ENCODE measurements around the gene MAP3K12.

The MAP3K12 gene

DNA sequence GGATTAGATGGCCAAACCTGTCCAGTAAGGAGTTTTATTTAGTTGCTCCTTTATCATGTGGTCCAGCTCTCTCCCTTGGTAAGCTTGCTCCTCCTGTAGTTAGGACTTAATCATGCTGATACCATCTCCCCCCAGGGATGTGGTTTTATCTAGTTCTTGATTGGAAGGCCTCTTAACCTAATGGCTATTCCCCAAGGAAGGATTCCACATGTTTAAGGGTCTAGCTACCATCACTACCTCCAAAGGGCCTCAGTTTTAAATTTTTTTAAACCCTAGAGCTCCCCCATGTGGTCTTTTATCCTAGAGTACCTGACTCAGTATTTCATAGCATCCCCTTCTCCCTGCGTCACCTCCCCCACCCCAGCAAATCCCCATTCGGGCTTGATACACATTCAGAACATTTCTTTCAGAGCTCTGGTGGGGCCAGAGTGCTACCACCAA is 22.5 kb downstream of the MAP3K12 start:
- Histone ChIP-seq H3K36me3 (peaks cover 91% of the 10 kb centered on the region), H3K27me3 (no peaks in the 10 kb centered on the region), H3K4me3 (ENCODE audit: low read depth, low read length) (no peak overlapping the region), H3K4me1 (peaks cover 12% of the 10 kb centered on the region), H3K9me3 (no peaks in the 10 kb centered on the region)
- DNase-seq: peak; percentile 38
- TF ChIP-seq, protein P1, sequence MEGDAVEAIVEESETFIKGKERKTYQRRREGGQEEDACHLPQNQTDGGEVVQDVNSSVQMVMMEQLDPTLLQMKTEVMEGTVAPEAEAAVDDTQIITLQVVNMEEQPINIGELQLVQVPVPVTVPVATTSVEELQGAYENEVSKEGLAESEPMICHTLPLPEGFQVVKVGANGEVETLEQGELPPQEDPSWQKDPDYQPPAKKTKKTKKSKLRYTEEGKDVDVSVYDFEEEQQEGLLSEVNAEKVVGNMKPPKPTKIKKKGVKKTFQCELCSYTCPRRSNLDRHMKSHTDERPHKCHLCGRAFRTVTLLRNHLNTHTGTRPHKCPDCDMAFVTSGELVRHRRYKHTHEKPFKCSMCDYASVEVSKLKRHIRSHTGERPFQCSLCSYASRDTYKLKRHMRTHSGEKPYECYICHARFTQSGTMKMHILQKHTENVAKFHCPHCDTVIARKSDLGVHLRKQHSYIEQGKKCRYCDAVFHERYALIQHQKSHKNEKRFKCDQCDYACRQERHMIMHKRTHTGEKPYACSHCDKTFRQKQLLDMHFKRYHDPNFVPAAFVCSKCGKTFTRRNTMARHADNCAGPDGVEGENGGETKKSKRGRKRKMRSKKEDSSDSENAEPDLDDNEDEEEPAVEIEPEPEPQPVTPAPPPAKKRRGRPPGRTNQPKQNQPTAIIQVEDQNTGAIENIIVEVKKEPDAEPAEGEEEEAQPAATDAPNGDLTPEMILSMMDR (IDR thresholded peaks at IDR 0.05; ENCODE audit: low read depth, low read length): peak; percentile 65

DNA sequence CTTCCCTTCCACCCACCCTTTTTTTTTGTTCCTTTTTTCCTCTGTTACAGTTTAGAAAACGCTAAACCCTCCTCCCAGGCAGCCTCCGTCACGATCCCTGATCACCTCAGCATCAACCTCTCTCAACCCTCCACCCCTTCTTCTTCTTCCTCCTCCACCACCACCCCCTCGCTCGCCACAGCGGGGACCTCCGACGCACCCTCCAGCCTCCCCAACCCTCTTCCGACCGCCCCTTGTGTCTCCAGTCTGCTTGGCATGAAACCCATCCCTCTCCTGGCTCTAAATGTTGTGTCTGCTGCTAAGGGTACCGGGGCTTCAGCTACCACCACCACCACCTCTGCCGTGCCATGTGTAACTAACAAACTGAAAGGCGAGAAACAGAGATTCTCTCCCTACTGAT is 24.4 kb downstream of the MAP3K12 start:
- no peak for DNase-seq
- peaks cover 12% of the 10 kb centered on the region for H3K4me1 ChIP-seq
- H3K36me3 ChIP-seq: peaks cover 96% of the 10 kb centered on the region
- no peak overlapping the region for H3K4me3 ChIP-seq (ENCODE audit: low read depth, low read length)
- H3K9me3 ChIP-seq: no peaks in the 10 kb centered on the region
- TF ChIP-seq, protein P1 (IDR thresholded peaks at IDR 0.05; ENCODE audit: low read depth, low read length): no peak
- H3K27me3 ChIP-seq: no peaks in the 10 kb centered on the region

DNA sequence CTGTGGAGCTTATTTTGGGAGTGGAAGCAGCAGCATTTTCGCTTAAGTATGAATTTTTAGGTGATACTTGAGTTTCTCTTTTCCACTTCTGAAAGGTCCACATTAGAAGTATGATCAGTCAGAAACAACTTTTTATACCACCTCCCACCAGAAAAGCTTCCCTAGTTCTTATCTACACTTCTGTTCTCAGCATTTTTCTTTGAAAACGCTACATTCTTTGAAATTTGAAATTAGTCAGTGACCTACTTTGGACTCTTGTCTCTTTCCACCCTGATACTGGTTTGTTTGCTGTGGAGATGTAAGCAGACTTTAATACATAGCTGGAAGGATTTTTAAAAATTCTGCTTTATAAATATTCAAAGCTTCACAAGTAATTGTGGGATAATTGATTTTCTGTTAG is 25.2 kb downstream of the MAP3K12 start:
- DNase-seq: no peak
- Histone ChIP-seq H3K36me3 (peaks cover 98% of the 10 kb centered on the region), H3K27me3 (no peaks in the 10 kb centered on the region), H3K4me3 (ENCODE audit: low read depth, low read length) (no peak overlapping the region), H3K4me1 (peaks cover 12% of the 10 kb centered on the region), H3K9me3 (no peaks in the 10 kb centered on the region)
- TF ChIP-seq, protein P1 (IDR thresholded peaks at IDR 0.05; ENCODE audit: low read depth, low read length): no peak

DNA sequence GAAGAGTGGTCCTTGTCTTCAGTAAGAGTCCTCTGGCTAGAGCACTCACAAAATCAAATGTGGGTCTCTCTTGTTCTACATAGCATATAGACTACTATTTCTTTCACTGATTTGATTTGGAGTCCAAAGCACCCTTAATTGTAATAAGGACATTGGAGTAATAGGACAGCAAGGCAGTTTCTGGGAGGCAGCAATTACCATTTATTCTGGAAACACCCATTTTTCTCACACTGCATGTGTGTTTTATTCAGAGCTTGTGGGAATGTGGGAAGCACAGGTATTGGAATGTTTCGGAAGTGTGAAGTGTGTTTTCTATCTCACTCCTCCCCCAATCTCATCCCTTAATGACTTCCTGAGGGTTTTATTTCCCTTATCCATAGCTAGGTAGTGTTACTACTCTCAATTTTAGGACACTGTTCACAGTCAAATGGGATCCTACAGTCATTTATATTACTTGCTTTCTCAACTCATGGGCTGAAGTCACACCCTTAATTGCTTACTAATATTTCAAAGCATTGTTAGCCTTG is 27.1 kb downstream of the MAP3K12 start:
- TF ChIP-seq, protein P1 (IDR thresholded peaks at IDR 0.05; ENCODE audit: low read depth, low read length): no peak
- no peak for DNase-seq
- Histone ChIP-seq H3K4me1 (peaks cover 12% of the 10 kb centered on the region), H3K27me3 (no peaks in the 10 kb centered on the region), H3K36me3 (peaks cover 100% of the 10 kb centered on the region), H3K9me3 (no peaks in the 10 kb centered on the region), H3K4me3 (ENCODE audit: low read depth, low read length) (no peak overlapping the region)

DNA sequence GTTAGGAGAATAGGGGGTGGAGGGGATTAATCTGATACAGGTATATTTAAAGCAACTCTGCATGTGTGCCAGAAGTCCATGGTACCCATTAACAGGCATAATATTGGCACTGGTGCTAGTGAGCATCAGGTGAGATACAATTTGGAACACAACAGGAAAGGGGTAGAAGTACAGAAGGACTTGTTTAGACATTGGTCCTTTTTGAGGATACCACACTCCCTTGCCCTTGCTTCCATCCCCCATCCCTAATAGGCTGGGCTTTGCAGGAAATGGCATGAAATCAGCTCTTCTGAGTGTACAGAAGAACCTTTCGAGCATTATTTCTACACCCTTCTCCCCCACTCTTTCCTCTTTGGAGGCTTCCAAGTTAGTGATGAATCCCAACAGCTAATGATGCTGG is 31.0 kb downstream of the MAP3K12 start:
- Histone ChIP-seq H3K4me1 (peaks cover 2% of the 10 kb centered on the region; the same call in 1 of the 2 replicates), H3K36me3 (peaks cover 98% of the 10 kb centered on the region)

DNA sequence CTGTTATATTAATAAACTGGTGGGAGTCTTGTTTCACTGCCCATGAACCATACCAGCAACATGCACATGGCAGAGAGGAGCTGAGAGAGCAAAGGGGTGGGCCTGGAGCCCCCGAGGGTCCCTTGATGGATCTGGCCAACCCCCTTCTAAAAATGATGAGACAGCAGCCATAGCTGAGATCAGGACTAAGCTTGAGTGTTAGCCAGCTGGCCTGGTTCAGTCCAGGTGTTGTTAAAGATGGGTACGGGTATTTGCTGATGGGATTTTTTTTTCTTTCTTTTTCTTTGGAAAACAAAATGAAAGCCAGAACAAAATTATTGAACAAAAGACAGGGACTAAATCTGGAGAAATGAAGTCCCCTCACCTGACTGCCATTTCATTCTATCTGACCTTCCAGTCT is 31.4 kb downstream of the MAP3K12 start:
- DNase-seq: no peak
- peaks cover 2% of the 10 kb centered on the region; the same call in 1 of the 2 replicates for H3K4me1 ChIP-seq
- peaks cover 98% of the 10 kb centered on the region for H3K36me3 ChIP-seq
- H3K4me3 ChIP-seq (ENCODE audit: low read depth, low read length): no peak overlapping the region
- H3K27me3 ChIP-seq: 0 out of 2 replicates have a peak, but pooled peaks cover 2% of the 10 kb centered on the region
- TF ChIP-seq, protein P1 (IDR thresholded peaks at IDR 0.05; ENCODE audit: low read depth, low read length): no peak
- H3K9me3 ChIP-seq: no peaks in the 10 kb centered on the region

More for the DNA sequence above, 31.0 kb downstream of the MAP3K12 start:
- 0 out of 2 replicates have a peak, but pooled peaks cover 2% of the 10 kb centered on the region for H3K27me3 ChIP-seq
- H3K9me3 ChIP-seq: no peaks in the 10 kb centered on the region
- DNase-seq: no peak
- H3K4me3 ChIP-seq (ENCODE audit: low read depth, low read length): no peak overlapping the region
- TF ChIP-seq, protein P1 (IDR thresholded peaks at IDR 0.05; ENCODE audit: low read depth, low read length): no peak
